Stomach (tissue), 4 donors: ENCODE data around the gene SEZ6L2.

Experiments used
- EP300 ChIP-seq: sonication (generic); formaldehyde crosslinking; IDR thresholded peaks from one replicate; pipeline ENCODE4 v1.6.1; 2017; ENCODE audit warnings: antibody characterized with exemption
- POLR2A ChIP-seq, 4 donors: fragments of 450-650 bp; IDR thresholded peaks; one replicate each; pipeline ENCODE4 v1.6.1; 2016; ENCODE audit warnings: antibody characterized with exemption in 4 of 4, control low read depth in 2 of 4, mild to moderate bottlenecking in 1 of 4, moderate library complexity in 1 of 4
- POLR2AphosphoS5 ChIP-seq, 3 donors: sonication (generic); formaldehyde crosslinking; IDR thresholded peaks; one replicate each; pipeline ENCODE4 v1.6.1; 2016; ENCODE audit warnings: antibody characterized with exemption in 3 of 3
- TF ChIP-seq, protein P1 (sequence below), 7 experiments: fragments of 450-650 bp in 4 of 7; fragments of 200-600 bp in 3 of 7; sonication (generic) in 3 of 7; IDR thresholded peaks; one replicate each; pipeline ENCODE4 v1.5.1; 2016 to 2019; ENCODE audit warnings: antibody characterized with exemption in 7 of 7, control low read depth in 2 of 7, mild to moderate bottlenecking in 1 of 7

- TF ChIP-seq POLR2A (IDR thresholded peaks at IDR 0.05) (no peak), POLR2AphosphoS5 (IDR thresholded peaks at IDR 0.05) (no peak), EP300 (no peak)
- TF ChIP-seq, protein P1, sequence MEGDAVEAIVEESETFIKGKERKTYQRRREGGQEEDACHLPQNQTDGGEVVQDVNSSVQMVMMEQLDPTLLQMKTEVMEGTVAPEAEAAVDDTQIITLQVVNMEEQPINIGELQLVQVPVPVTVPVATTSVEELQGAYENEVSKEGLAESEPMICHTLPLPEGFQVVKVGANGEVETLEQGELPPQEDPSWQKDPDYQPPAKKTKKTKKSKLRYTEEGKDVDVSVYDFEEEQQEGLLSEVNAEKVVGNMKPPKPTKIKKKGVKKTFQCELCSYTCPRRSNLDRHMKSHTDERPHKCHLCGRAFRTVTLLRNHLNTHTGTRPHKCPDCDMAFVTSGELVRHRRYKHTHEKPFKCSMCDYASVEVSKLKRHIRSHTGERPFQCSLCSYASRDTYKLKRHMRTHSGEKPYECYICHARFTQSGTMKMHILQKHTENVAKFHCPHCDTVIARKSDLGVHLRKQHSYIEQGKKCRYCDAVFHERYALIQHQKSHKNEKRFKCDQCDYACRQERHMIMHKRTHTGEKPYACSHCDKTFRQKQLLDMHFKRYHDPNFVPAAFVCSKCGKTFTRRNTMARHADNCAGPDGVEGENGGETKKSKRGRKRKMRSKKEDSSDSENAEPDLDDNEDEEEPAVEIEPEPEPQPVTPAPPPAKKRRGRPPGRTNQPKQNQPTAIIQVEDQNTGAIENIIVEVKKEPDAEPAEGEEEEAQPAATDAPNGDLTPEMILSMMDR (IDR thresholded peaks at IDR 0.05) = no peak
Measured at GRCh38 chr16:29883987-29884386, 15.4 kb downstream of the SEZ6L2 start.
